Hindlimb muscle (tissue), 1 donor: ENCODE data around the gene GGA1. TPM values are rescaled to one million over a fixed set of nuclear protein-coding genes. Genes with fewer than 3 reads are reported as not detected.

ENCODE experiments used
- DNase-seq: peaks from one replicate; pipeline ENCODE4 v3.0.0-alpha.2; 2013
- polyA plus RNA-seq: library from polyadenylated mRNA; unstranded; fragments of 120-200 nt; gene quantifications from one replicate; pipeline ENCODE4 v1.2.1, GENCODE V29; 2013; ENCODE audit not compliant: insufficient read length

GGA1 gene
- polyA plus RNA-seq, 1 donor, result 47.4 TPM

GRCh38 chr22:37674951-37675929, 66.6 kb downstream of the GGA1 start, which contains the start of gene LGALS1:
TSS of gene LGALS1 (plus strand) at chr22:37675636. CDS start at chr22:37675703, 67 bp downstream.
- DNase-seq, result peak; percentile 97

DNA sequence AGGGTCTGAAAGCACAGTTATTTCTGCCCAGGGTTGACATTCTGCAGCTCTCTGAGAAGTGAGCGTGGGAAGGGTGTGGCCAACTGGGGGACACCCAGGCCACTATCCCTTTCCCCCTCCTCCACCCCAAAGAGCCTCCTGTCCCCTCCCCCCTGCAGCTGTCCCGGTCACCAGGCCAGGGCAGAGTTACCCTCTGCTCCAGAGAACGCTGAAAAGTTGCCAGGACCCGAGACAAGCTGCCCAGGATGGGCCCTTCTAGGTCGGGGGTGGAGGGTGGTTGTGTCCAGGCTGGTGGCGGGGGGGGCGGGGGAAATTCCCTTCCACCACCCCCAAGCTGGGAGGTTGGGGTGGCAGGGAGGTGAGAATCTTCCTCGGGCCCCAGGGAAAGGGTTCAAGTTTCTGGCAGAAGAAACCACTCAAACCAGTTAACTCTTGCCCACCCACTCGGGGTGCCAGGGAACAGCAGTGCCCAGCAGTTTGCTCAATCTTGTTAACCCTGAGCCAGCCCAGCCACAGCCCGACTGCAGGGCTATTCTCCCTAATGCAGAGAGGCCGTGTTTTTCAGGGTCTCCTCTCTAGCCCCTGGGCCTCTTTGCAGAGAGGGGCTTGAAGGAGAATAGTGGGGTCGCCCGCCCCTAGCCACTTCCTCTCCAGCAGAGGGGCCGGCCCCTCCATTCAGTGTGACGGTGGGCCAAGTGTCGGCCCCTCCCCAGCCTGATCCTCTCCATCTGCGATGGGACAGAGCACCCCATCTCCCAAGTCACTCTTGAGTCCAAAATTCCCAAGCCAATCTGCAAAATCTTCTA, 67.5 kb downstream of the GGA1 start:
- peak; percentile 54 for DNase-seq

GRCh38 chr22:37676736-37677492, 68.3 kb downstream of the GGA1 start:
- DNase-seq, result peak; percentile 88

DNA sequence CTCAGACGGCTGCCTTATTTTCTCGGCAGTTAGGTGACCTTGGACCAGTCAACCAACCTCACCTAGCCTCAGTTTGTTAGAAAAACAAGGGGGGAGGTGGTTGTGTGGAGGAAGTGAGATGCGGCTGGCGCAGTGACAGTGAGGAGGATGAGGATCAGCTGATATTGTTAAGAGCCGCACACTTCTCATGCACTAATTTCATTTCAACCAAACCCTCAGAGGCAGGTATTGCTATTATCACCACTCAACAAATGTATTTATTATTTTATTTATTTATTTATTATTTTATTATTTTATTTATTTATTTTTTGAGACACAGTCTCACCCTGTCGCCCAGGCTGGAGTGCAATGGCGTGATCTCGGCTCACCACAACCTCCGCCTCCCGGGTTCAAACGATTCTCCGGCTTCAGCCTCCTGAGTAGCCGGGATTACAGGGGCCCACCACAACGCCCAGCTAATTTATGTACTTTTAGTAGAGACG, 68.9 kb downstream of the GGA1 start:
- no peak for DNase-seq

- DNase-seq, result no peak
These were observed 69.7 kb downstream of the GGA1 start for GRCh38 chr22:37678372-37678771.

- no peak for DNase-seq
These were observed 71.0 kb downstream of the GGA1 start for GRCh38 chr22:37679670-37680069.

DNA sequence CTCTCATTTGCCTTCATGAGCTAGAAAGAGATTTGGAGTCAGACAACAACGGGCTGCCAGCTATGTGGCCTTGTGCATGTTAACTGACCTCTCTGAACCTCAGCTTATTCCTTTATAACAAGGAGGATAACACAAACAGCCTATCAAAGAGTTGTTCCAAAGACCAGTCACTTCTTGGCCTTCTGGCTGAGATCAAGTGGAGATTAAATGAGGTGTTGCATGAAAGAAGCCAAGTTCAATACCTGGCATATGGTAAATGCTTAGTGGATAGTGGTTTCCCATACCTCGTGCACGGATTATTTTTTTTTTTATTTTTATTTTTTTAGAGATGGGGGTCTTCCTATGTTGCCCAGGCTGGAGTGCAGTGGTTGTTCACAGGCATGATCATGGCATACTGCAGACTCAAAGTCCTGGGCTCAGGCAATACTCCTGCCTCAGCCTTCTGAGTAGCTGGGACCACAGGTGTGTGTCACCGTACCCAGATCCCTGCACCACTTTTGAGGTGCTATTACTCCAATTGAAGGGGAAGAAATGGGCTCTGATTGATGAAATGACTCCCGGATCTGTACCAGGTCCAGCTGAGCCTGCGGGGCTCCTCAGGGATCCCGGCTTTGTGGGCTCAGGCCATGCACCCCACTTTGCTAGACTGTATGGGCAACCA, 71.7 kb downstream of the GGA1 start:
- DNase-seq, result no peak

DNA sequence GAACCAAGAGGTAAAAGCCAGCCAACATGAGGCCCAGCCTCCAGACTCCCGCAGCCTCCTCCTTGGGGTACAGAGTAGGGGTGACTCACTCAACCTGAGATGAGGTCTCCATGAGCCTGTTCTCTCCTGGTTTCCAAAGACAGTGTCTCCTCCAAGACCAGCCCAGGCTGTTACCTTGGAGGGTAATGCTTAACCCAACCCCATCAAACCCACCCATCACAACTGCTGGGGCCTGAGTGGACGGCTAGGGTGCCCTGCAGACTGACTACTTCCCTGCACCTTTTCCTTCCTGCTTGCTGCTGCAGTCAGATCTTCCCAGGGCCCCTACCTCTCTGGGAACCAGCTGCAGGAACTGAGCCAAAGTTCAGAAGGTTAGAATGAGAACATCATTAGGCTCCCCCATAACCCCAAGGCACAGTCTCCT, 72.4 kb downstream of the GGA1 start:
- no peak for DNase-seq

DNA sequence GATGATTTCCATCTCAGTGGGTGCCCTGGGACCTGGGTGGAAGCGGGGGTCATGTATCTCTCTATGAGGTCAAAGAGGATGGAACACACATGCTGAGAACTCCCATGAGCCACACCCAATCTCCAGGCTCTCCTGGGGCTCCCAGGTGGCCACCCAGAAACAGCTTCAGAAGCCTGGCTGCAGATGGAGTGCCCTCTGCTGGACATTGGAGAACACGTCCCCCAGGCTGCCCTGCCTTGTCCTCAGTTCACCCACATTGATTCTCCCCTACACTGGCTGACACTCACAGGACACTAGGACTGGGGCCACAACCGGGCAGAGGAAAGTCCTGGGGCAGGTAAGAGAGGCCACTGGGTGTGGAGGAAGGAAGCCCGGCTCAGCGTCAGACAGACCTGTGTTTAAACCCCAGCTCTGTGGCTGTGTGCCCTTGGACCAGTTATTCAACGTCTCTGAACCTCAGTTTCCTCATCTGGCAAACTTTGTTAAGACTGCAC, 73.0 kb downstream of the GGA1 start:
- peak; percentile 68 for DNase-seq

Other genes starting within 250 kb of the GGA1 start
- gene ELFN2, start 181.4 kb upstream of the GGA1 start, polyA plus RNA-seq, result 1.1 TPM
- 7.7 TPM for gene MFNG, start 122.5 kb upstream of the GGA1 start, polyA plus RNA-seq
- gene CARD10, start 89.4 kb upstream of the GGA1 start, polyA plus RNA-seq, result 12.3 TPM
- gene CDC42EP1, start 48.4 kb upstream of the GGA1 start, polyA plus RNA-seq, result 53.9 TPM
- gene LGALS2, start 28.7 kb upstream of the GGA1 start, polyA plus RNA-seq, result not detected
- gene SH3BP1, start 30.8 kb downstream of the GGA1 start, polyA plus RNA-seq, result 7.1 TPM
- 12.6 TPM for gene PDXP, start 49.9 kb downstream of the GGA1 start, polyA plus RNA-seq
- gene LGALS1, start 66.8 kb downstream of the GGA1 start, polyA plus RNA-seq, result 1,276 TPM
- gene NOL12, start 77.5 kb downstream of the GGA1 start, polyA plus RNA-seq, result 15.8 TPM
- gene TRIOBP, start 88.2 kb downstream of the GGA1 start, polyA plus RNA-seq, result 52.7 TPM
- gene GCAT, start 199.1 kb downstream of the GGA1 start, polyA plus RNA-seq, result 5.6 TPM
- not detected for gene GALR3, start 214.5 kb downstream of the GGA1 start, polyA plus RNA-seq
- 10.4 TPM for gene ANKRD54, start 235.5 kb downstream of the GGA1 start, polyA plus RNA-seq
- gene EIF3L, start 240.6 kb downstream of the GGA1 start, polyA plus RNA-seq, result 1,289 TPM